Panc1 (cell line): Measurements from ENCODE around the gene MYH11.

ENCODE experiments used
- CTCF ChIP-seq: fragments of 450-650 bp; IDR thresholded peaks from 2 replicates; pipeline ENCODE4 v1.5.1; 2017; ENCODE audit warnings: mild to moderate bottlenecking
- POLR2AphosphoS5 ChIP-seq: IDR thresholded peaks from 2 replicates; pipeline ENCODE4 v1.6.1; 2012; ENCODE audit warnings: mild to moderate bottlenecking, low read depth, low read length, moderate library complexity
- SIN3A ChIP-seq: IDR thresholded peaks from 2 replicates; pipeline ENCODE4 v1.6.1; 2012; ENCODE audit warnings: low read depth, mild to moderate bottlenecking, low read length, moderate library complexity, borderline replicate concordance; ENCODE audit not compliant: insufficient read depth
- TCF7L2 ChIP-seq: IDR thresholded peaks from 2 replicates; pipeline ENCODE4 v1.6.1; 2011; ENCODE audit warnings: mild to moderate bottlenecking, low read depth, low read length, inconsistent platforms
- TF ChIP-seq, protein P1 (sequence below), 2 experiments: IDR thresholded peaks; 2 replicates each; pipeline ENCODE4 v1.6.1; 2011 to 2012; ENCODE audit warnings: low read depth in 2 of 2, control low read depth in 1 of 2, low read length in 1 of 2, mild to moderate bottlenecking in 1 of 2, moderate library complexity in 1 of 2; ENCODE audit not compliant: insufficient read depth in 1 of 2

DNA sequence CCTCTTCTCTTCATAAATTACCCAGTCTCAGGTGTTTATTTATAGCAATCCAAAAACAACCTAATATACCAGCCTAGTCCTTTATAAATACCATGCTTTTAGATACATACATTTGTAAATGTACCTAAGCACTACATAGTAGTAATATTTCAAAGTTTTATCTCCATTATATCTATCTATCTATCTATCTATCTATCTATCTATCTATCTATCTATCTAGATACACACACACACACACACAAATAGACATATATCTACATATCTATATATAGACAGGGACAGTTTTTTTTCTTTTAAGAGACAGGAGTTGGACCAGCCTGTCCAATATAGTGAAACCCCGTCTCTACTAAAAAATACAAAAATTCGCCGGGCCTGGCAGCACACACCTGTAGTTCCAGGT is 25.7 kb upstream of the MYH11 start:
- TF ChIP-seq CTCF (no peak), POLR2AphosphoS5 (no peak), TCF7L2 (no peak), SIN3A (no peak)
- TF ChIP-seq, protein P1, sequence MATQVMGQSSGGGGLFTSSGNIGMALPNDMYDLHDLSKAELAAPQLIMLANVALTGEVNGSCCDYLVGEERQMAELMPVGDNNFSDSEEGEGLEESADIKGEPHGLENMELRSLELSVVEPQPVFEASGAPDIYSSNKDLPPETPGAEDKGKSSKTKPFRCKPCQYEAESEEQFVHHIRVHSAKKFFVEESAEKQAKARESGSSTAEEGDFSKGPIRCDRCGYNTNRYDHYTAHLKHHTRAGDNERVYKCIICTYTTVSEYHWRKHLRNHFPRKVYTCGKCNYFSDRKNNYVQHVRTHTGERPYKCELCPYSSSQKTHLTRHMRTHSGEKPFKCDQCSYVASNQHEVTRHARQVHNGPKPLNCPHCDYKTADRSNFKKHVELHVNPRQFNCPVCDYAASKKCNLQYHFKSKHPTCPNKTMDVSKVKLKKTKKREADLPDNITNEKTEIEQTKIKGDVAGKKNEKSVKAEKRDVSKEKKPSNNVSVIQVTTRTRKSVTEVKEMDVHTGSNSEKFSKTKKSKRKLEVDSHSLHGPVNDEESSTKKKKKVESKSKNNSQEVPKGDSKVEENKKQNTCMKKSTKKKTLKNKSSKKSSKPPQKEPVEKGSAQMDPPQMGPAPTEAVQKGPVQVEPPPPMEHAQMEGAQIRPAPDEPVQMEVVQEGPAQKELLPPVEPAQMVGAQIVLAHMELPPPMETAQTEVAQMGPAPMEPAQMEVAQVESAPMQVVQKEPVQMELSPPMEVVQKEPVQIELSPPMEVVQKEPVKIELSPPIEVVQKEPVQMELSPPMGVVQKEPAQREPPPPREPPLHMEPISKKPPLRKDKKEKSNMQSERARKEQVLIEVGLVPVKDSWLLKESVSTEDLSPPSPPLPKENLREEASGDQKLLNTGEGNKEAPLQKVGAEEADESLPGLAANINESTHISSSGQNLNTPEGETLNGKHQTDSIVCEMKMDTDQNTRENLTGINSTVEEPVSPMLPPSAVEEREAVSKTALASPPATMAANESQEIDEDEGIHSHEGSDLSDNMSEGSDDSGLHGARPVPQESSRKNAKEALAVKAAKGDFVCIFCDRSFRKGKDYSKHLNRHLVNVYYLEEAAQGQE (IDR thresholded peaks at IDR 0.05; ENCODE audit: insufficient read depth in 1 of 2, low read depth in 2 of 2, low read length in 1 of 2) = no peak
